Measurements from ENCODE around the gene CACNA1E.

Gene CACNA1E

GRCh38 chr1:181645171-181645570, 161.9 kb downstream of the CACNA1E start:
- no peak for DNase-seq

GRCh38 chr1:181646710-181647109, 163.4 kb downstream of the CACNA1E start:
- no peak for DNase-seq

- peak; percentile 38 for DNase-seq
Observed at GRCh38 chr1:181647314-181648035, 164.2 kb downstream of the CACNA1E start.

GRCh38 chr1:181651276-181651675, 168.0 kb downstream of the CACNA1E start:
- DNase-seq = no peak

- no peak for DNase-seq
Observed at GRCh38 chr1:181655756-181656155, 172.4 kb downstream of the CACNA1E start.

GRCh38 chr1:181656491-181656890, 173.2 kb downstream of the CACNA1E start:
- DNase-seq = no peak

GRCh38 chr1:181658581-181658980, 175.3 kb downstream of the CACNA1E start:
- no peak for DNase-seq

GRCh38 chr1:181659321-181659957, 176.1 kb downstream of the CACNA1E start:
- DNase-seq = no peak

- no peak for DNase-seq
Observed at GRCh38 chr1:181660621-181661020, 177.3 kb downstream of the CACNA1E start.

GRCh38 chr1:181661569-181661968, 178.3 kb downstream of the CACNA1E start:
- no peak for DNase-seq

- DNase-seq = no peak
Observed at GRCh38 chr1:181662606-181663005, 179.3 kb downstream of the CACNA1E start.

- DNase-seq = no peak
Observed at GRCh38 chr1:181664543-181664942, 181.2 kb downstream of the CACNA1E start.

- no peak for DNase-seq
Observed at GRCh38 chr1:181669246-181669645, 185.9 kb downstream of the CACNA1E start.

- DNase-seq = no peak
Observed at GRCh38 chr1:181674617-181675016, 191.3 kb downstream of the CACNA1E start.

GRCh38 chr1:181675091-181675917, 192.0 kb downstream of the CACNA1E start:
- DNase-seq = no peak

- no peak for DNase-seq
Observed at GRCh38 chr1:181675918-181676190, 192.5 kb downstream of the CACNA1E start.

- peak; percentile 55 for DNase-seq
Observed at GRCh38 chr1:181676269-181676668, 193.0 kb downstream of the CACNA1E start.

GRCh38 chr1:181680332-181680731, 197.0 kb downstream of the CACNA1E start:
- DNase-seq = no peak

GRCh38 chr1:181680871-181681270, 197.6 kb downstream of the CACNA1E start:
- no peak for DNase-seq

GRCh38 chr1:181685211-181685610, 201.9 kb downstream of the CACNA1E start:
- no peak for DNase-seq

GRCh38 chr1:181701891-181702290, 218.6 kb downstream of the CACNA1E start:
- DNase-seq = no peak

GRCh38 chr1:181704546-181704945, 221.2 kb downstream of the CACNA1E start:
- no peak for DNase-seq

GRCh38 chr1:181711820-181712219, 228.5 kb downstream of the CACNA1E start:
- DNase-seq = no peak

- no peak for DNase-seq
Observed at GRCh38 chr1:181712711-181713110, 229.4 kb downstream of the CACNA1E start.
